ENCODE measurements around the gene THBD.

DNA sequence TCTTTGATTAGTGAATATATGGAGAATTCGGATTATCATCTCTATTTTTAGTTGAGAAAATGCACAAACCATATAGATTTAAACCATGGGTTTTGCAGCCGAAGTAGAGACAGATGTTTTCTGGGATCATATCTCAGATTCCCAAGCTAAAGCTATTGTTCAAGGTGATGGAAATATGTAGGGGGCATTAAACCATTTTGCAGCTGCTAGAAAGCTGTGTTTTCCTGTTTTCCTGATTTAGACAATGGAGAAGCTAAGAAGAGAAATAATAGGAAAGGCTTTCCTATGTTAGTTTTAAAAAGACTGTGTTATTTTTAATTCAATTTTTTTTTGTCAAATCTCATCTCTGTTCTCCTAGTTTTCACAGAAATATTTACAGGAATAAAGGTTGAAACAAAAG is 30.5 kb upstream of the THBD start:
- TF ChIP-seq, protein P1, sequence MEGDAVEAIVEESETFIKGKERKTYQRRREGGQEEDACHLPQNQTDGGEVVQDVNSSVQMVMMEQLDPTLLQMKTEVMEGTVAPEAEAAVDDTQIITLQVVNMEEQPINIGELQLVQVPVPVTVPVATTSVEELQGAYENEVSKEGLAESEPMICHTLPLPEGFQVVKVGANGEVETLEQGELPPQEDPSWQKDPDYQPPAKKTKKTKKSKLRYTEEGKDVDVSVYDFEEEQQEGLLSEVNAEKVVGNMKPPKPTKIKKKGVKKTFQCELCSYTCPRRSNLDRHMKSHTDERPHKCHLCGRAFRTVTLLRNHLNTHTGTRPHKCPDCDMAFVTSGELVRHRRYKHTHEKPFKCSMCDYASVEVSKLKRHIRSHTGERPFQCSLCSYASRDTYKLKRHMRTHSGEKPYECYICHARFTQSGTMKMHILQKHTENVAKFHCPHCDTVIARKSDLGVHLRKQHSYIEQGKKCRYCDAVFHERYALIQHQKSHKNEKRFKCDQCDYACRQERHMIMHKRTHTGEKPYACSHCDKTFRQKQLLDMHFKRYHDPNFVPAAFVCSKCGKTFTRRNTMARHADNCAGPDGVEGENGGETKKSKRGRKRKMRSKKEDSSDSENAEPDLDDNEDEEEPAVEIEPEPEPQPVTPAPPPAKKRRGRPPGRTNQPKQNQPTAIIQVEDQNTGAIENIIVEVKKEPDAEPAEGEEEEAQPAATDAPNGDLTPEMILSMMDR (IDR thresholded peaks at IDR 0.05), result no peak
- TF ChIP-seq, protein P2, sequence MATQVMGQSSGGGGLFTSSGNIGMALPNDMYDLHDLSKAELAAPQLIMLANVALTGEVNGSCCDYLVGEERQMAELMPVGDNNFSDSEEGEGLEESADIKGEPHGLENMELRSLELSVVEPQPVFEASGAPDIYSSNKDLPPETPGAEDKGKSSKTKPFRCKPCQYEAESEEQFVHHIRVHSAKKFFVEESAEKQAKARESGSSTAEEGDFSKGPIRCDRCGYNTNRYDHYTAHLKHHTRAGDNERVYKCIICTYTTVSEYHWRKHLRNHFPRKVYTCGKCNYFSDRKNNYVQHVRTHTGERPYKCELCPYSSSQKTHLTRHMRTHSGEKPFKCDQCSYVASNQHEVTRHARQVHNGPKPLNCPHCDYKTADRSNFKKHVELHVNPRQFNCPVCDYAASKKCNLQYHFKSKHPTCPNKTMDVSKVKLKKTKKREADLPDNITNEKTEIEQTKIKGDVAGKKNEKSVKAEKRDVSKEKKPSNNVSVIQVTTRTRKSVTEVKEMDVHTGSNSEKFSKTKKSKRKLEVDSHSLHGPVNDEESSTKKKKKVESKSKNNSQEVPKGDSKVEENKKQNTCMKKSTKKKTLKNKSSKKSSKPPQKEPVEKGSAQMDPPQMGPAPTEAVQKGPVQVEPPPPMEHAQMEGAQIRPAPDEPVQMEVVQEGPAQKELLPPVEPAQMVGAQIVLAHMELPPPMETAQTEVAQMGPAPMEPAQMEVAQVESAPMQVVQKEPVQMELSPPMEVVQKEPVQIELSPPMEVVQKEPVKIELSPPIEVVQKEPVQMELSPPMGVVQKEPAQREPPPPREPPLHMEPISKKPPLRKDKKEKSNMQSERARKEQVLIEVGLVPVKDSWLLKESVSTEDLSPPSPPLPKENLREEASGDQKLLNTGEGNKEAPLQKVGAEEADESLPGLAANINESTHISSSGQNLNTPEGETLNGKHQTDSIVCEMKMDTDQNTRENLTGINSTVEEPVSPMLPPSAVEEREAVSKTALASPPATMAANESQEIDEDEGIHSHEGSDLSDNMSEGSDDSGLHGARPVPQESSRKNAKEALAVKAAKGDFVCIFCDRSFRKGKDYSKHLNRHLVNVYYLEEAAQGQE (IDR thresholded peaks at IDR 0.05; ENCODE audit: insufficient read depth in 1 of 2, low read depth in 2 of 2, low read length in 1 of 2), result no peak
